SK-N-MC (cell line): ENCODE results near the gene WRNIP1.

Source experiments
- EZH2 ChIP-seq: fragments of 200-600 bp; sonication (generic); IDR thresholded peaks from one replicate; pipeline ENCODE4 v1.6.1; 2017; ENCODE audit warnings: antibody characterized with exemption
- POLR2AphosphoS5 ChIP-seq: IDR thresholded peaks from 2 replicates; pipeline ENCODE4 v1.6.1; 2012; ENCODE audit warnings: mild to moderate bottlenecking, low read depth, low read length, borderline replicate concordance

DNA sequence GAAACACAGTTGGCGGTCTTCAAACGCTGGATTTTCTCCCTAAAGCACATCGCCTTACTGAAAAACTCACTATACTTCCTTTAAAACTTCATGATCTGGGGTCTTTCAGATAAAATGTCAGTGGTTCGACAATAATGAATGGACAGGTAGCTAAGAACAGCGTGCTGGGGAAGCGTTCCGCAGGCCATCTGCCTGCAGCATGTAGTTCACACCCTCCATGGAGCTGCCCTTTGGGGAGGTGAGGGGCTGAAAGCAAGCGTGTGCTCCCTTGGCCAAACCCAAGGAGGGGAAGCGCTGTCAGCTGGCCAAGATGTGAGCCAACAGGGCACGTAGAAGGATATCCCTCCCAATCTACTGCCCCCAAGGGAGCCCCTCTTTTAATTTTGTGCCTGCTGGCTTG, 35.3 kb upstream of the WRNIP1 start:
- TF ChIP-seq EZH2 (no peak), POLR2AphosphoS5 (no peak)
